ENCODE measurements around the gene IL1RAP. TPM values are rescaled to one million over a fixed set of nuclear protein-coding genes. Genes with fewer than 3 reads are reported as not detected.

Gene IL1RAP
- polyA plus RNA-seq, 6 donors from 2014 or later = 2.4 to 5.8 (median 3.4) TPM

- no peaks in the 10 kb centered on the region for H3K36me3 Mint-ChIP-seq
- peaks cover 34 to 71% (median 40%) of the 10 kb centered on the region in 3 donors for H3K27me3 Mint-ChIP-seq
- peak in 1 of 2 donors; percentile 37 for ATAC-seq (ENCODE audit: low read depth in 2 of 2)
- peaks cover 0 to 1% (median 0%) of the 10 kb centered on the region in 7 donors for H3K9me3 Mint-ChIP-seq
- no peak overlapping the region for H3K4me3 Mint-ChIP-seq
- no peak for DNase-seq
- H3K4me1 Mint-ChIP-seq = no peaks in the 10 kb centered on the region
- no peak overlapping the region for H3K27ac Mint-ChIP-seq
These were observed 18.1 kb upstream of the IL1RAP start for GRCh38 chr3:190495796-190496195.

GRCh38 chr3:190496859-190497258, 17.0 kb upstream of the IL1RAP start:
- no peaks in the 10 kb centered on the region for H3K4me1 Mint-ChIP-seq
- H3K27me3 Mint-ChIP-seq = peaks cover 36 to 74% (median 36%) of the 10 kb centered on the region in 3 donors
- H3K4me3 Mint-ChIP-seq = no peak overlapping the region
- H3K27ac Mint-ChIP-seq = no peak overlapping the region
- DNase-seq (no peak), ATAC-seq (ENCODE audit: low read depth in 2 of 2) (no peak)
- H3K9me3 Mint-ChIP-seq = peaks cover 0 to 1% (median 0%) of the 10 kb centered on the region in 7 donors
- H3K36me3 Mint-ChIP-seq = no peaks in the 10 kb centered on the region

- Mint-ChIP-seq H3K4me1 (no peaks in the 10 kb centered on the region), H3K9me3 (peaks cover 0 to 1% (median 0%) of the 10 kb centered on the region in 7 donors), H3K27ac (no peak overlapping the region), H3K4me3 (no peak overlapping the region), H3K36me3 (no peaks in the 10 kb centered on the region), H3K27me3 (peaks cover 31 to 69% (median 33%) of the 10 kb centered on the region in 3 donors)
- DNase-seq = no peak
- no peak for ATAC-seq (ENCODE audit: low read depth in 2 of 2)
These were observed 16.1 kb upstream of the IL1RAP start for GRCh38 chr3:190497811-190498210.

- no peaks in the 10 kb centered on the region for H3K4me1 Mint-ChIP-seq
- H3K4me3 Mint-ChIP-seq = no peak overlapping the region
- H3K27ac Mint-ChIP-seq = no peak overlapping the region
- ATAC-seq (ENCODE audit: low read depth in 2 of 2) = no peak
- H3K27me3 Mint-ChIP-seq = peaks cover 29 to 64% (median 35%) of the 10 kb centered on the region in 3 donors
- H3K9me3 Mint-ChIP-seq = peaks cover 0 to 1% (median 0%) of the 10 kb centered on the region in 7 donors
- no peaks in the 10 kb centered on the region for H3K36me3 Mint-ChIP-seq
- no peak for DNase-seq
These were observed 15.6 kb upstream of the IL1RAP start for GRCh38 chr3:190498293-190498692.

GRCh38 chr3:190499122-190499521, 14.8 kb upstream of the IL1RAP start:
- H3K36me3 Mint-ChIP-seq = no peaks in the 10 kb centered on the region
- no peak overlapping the region for H3K4me3 Mint-ChIP-seq
- H3K4me1 Mint-ChIP-seq = no peaks in the 10 kb centered on the region
- DNase-seq (no peak), ATAC-seq (ENCODE audit: low read depth in 2 of 2) (no peak)
- H3K27me3 Mint-ChIP-seq = peaks cover 29 to 56% (median 36%) of the 10 kb centered on the region in 3 donors
- H3K27ac Mint-ChIP-seq = no peak overlapping the region
- H3K9me3 Mint-ChIP-seq = peaks cover 0 to 1% (median 0%) of the 10 kb centered on the region in 7 donors

- H3K36me3 Mint-ChIP-seq = no peaks in the 10 kb centered on the region
- ATAC-seq (ENCODE audit: low read depth in 2 of 2) = no peak
- no peak overlapping the region for H3K27ac Mint-ChIP-seq
These were observed 10.9 kb upstream of the IL1RAP start for GRCh38 chr3:190502946-190503345.

GRCh38 chr3:190504354-190505125, 9.3 kb upstream of the IL1RAP start:
- H3K4me1 Mint-ChIP-seq = no peaks in the 10 kb centered on the region
- H3K27ac Mint-ChIP-seq = no peak overlapping the region
- no peak overlapping the region for H3K4me3 Mint-ChIP-seq
- ATAC-seq (ENCODE audit: low read depth in 2 of 2) (peak in 1 of 2 donors; percentile 46), DNase-seq (no peak)
- no peaks in the 10 kb centered on the region for H3K36me3 Mint-ChIP-seq
- H3K27me3 Mint-ChIP-seq = peaks cover 30 to 38% (median 34%) of the 10 kb centered on the region in 3 donors
- H3K9me3 Mint-ChIP-seq = no peaks in the 10 kb centered on the region

More at GRCh38 chr3:190502946-190503345, 10.9 kb upstream of the IL1RAP start:
- no peaks in the 10 kb centered on the region for H3K4me1 Mint-ChIP-seq
- DNase-seq = no peak
- H3K9me3 Mint-ChIP-seq = peaks cover 0 to 1% (median 0%) of the 10 kb centered on the region in 7 donors
- H3K27me3 Mint-ChIP-seq = peaks cover 32 to 42% (median 33%) of the 10 kb centered on the region in 3 donors
- H3K4me3 Mint-ChIP-seq = no peak overlapping the region

- DNase-seq (no peak), ATAC-seq (ENCODE audit: low read depth in 2 of 2) (no peak)
- Mint-ChIP-seq H3K27ac (no peak overlapping the region), H3K4me1 (no peaks in the 10 kb centered on the region), H3K4me3 (peak overlapping the region in 1 of 8 donors; percentile 42), H3K36me3 (no peaks in the 10 kb centered on the region), H3K27me3 (peaks cover 26 to 37% (median 37%) of the 10 kb centered on the region in 3 donors), H3K9me3 (no peaks in the 10 kb centered on the region)
These were observed 8.4 kb upstream of the IL1RAP start for GRCh38 chr3:190505381-190506003.

- H3K27me3 Mint-ChIP-seq = peaks cover 18 to 32% (median 32%) of the 10 kb centered on the region in 3 donors
- DNase-seq (no peak), ATAC-seq (ENCODE audit: low read depth in 2 of 2) (no peak)
- no peaks in the 10 kb centered on the region for H3K4me1 Mint-ChIP-seq
- H3K9me3 Mint-ChIP-seq = no peaks in the 10 kb centered on the region
- no peak overlapping the region for H3K4me3 Mint-ChIP-seq
- H3K27ac Mint-ChIP-seq = no peak overlapping the region
- H3K36me3 Mint-ChIP-seq = no peaks in the 10 kb centered on the region
These were observed 7.6 kb upstream of the IL1RAP start for GRCh38 chr3:190506271-190506670.

GRCh38 chr3:190512666-190513065, 1.2 kb upstream of the IL1RAP start:
- Mint-ChIP-seq H3K4me1 (peaks cover 13 to 23% (median 23%) of the 10 kb centered on the region in 3 donors), H3K9me3 (no peaks in the 10 kb centered on the region), H3K27me3 (peaks cover 0 to 11% (median 6%) of the 10 kb centered on the region in 3 donors), H3K4me3 (peak overlapping the region; percentile 84 to 99 (median 95)), H3K36me3 (no peaks in the 10 kb centered on the region), H3K27ac (peak overlapping the region in 3 of 6 donors; percentile 4 to 87 (median 83))
- ATAC-seq (ENCODE audit: low read depth in 2 of 2) = no peak
- DNase-seq = no peak

- peak; percentile 6 to 10 for ATAC-seq (ENCODE audit: low read depth in 2 of 2)
- peaks cover 0 to 3% (median 0%) of the 10 kb centered on the region in 3 donors for H3K27me3 Mint-ChIP-seq
These were observed 698 bp downstream of the IL1RAP start for GRCh38 chr3:190514413-190515153.

GRCh38 chr3:190516416-190516815, 2.5 kb downstream of the IL1RAP start:
- ATAC-seq (ENCODE audit: low read depth in 2 of 2) = no peak
- peaks cover 0 to 2% (median 0%) of the 10 kb centered on the region in 7 donors for H3K9me3 Mint-ChIP-seq

More at GRCh38 chr3:190514413-190515153, 698 bp downstream of the IL1RAP start:
- peak overlapping the region; percentile 84 to 99 (median 95) for H3K4me3 Mint-ChIP-seq
- H3K9me3 Mint-ChIP-seq = peaks cover 0 to 2% (median 0%) of the 10 kb centered on the region in 7 donors
- H3K4me1 Mint-ChIP-seq = peaks cover 13 to 23% (median 23%) of the 10 kb centered on the region in 3 donors
- DNase-seq = peak; percentile 17
- H3K27ac Mint-ChIP-seq = peak overlapping the region in 5 of 6 donors; percentile 65 to 96 (median 93)
- H3K36me3 Mint-ChIP-seq = peaks cover 0 to 7% of the 10 kb centered on the region in 2 donors

GRCh38 chr3:190517687-190518086, 3.8 kb downstream of the IL1RAP start:
- Mint-ChIP-seq H3K27ac (no peak overlapping the region), H3K4me1 (peaks cover 17 to 22% (median 22%) of the 10 kb centered on the region in 3 donors), H3K4me3 (peak overlapping the region in 1 of 8 donors; percentile 32), H3K9me3 (peaks cover 0 to 2% (median 0%) of the 10 kb centered on the region in 7 donors), H3K27me3 (no peaks in the 10 kb centered on the region), H3K36me3 (peaks cover 0 to 7% of the 10 kb centered on the region in 2 donors)
- no peak for DNase-seq
- ATAC-seq (ENCODE audit: low read depth in 2 of 2) = no peak

More at GRCh38 chr3:190516416-190516815, 2.5 kb downstream of the IL1RAP start:
- no peaks in the 10 kb centered on the region for H3K27me3 Mint-ChIP-seq
- no peak for DNase-seq
- H3K36me3 Mint-ChIP-seq = peaks cover 0 to 7% of the 10 kb centered on the region in 2 donors
- H3K4me3 Mint-ChIP-seq = peak overlapping the region in 3 of 8 donors; percentile 30 to 87 (median 41)
- H3K27ac Mint-ChIP-seq = no peak overlapping the region
- peaks cover 13 to 23% (median 23%) of the 10 kb centered on the region in 3 donors for H3K4me1 Mint-ChIP-seq

Data from naive B cell (primary cell).